ENCODE data around the gene PROSER3. TPM values are rescaled to one million over a fixed set of nuclear protein-coding genes. Genes with fewer than 3 reads are reported as not detected.

PROSER3 gene
- total and polyA plus RNA-seq, 9 of the 15 experiments (the other 6 are each of a cell fraction or from before 2014, with no cell fraction given) = 1.0 to 39.5 (median 5.1) TPM

GRCh38 chr19:35806597-35806996, 48.6 kb downstream of the PROSER3 start:
- Histone ChIP-seq H3K4me2 (ENCODE audit: insufficient read depth, low read length) (no peak overlapping the region), H3K9ac (ENCODE audit: insufficient read depth in 1 of 2, low read depth in 2 of 2, low read length in 2 of 2) (peak overlapping the region in 1 of 2 experiments; percentile 45; a peak in 1 of 4 replicates), H3K4me1 (replicated peaks in 1 of 2; ENCODE audit: control insufficient read depth in 2 of 2, insufficient read depth in 2 of 2, low read length in 2 of 2) (peaks cover 12 to 23% of the 10 kb centered on the region in 2 experiments; a peak in 4 of 5 replicates), H3K9me3 (replicated peaks; ENCODE audit: control insufficient read depth, insufficient read depth, low read depth, low read length) (no peaks in the 10 kb centered on the region; the same call in 1 of the 2 replicates), H2AFZ (ENCODE audit: low read depth, low read length) (no peak overlapping the region), H3K36me3 (ENCODE audit: control insufficient read depth, insufficient read depth, low read length) (no peaks in the 10 kb centered on the region), H4K20me1 (replicated peaks; ENCODE audit: control insufficient read depth, insufficient read depth, low read length) (no peaks in the 10 kb centered on the region; the same call in 1 of the 2 replicates), H3K27ac (ENCODE audit: extremely low read depth, low read depth, low read length) (no peak overlapping the region), H3K9me1 (ENCODE audit: control insufficient read depth, insufficient read depth, low read length) (no peaks in the 10 kb centered on the region), H3K27me3 (ENCODE audit: control insufficient read depth in 2 of 2, insufficient read depth in 2 of 2, low read length in 2 of 2) (no peaks in the 10 kb centered on the region; a peak in 1 of 5 replicates), H3K4me3 (no peak overlapping the region), H3K79me2 (ENCODE audit: control insufficient read depth, insufficient read depth, low read length) (no peaks in the 10 kb centered on the region)
- WGBS (ENCODE audit: insufficient coverage, low coverage, missing lambda C conversion rate) = 53% methylated on average over 16 of the region's 18 CpGs
- ATAC-seq = no peak; the same call in 2 of the 3 replicates
- POLR2A ChIA-PET = no interaction called here
- in situ Hi-C loops (cut with MboI) (no loop called here), intact Hi-C loops (cut with micrococcal nuclease) (no loop called here)
- CTCF ChIA-PET (ENCODE audit: low intra/inter-chr PET ratio) = no interaction called here
- peak; percentile 88 for TF ChIP-seq ZBTB33 (CRISPR knock-in tag; IDR thresholded peaks at IDR 0.05)
- no peak for TF ChIP-seq SRSF9 (IDR thresholded peaks at IDR 0.05; ENCODE audit: borderline replicate concordance, low read depth, low read length)
- TF ChIP-seq CTCF (IDR thresholded peaks at IDR 0.05 in 2 of 3, conservative IDR thresholded peaks at IDR 0.05 in 1 of 3; ENCODE audit: insufficient read depth in 2 of 3, low read depth in 1 of 3, low read length in 3 of 3) = peak in 1 of 3 experiments; percentile 34; a peak in 2 of 6 replicates
- BruUV-seq (replicated peaks) = no TSS peak
- DNase-seq (ENCODE audit: extremely low read depth in 1 of 4, low spot score in 3 of 4) = no peak
- no peak for FAIRE-seq

All from K562 (cell line).